H9 (cell line): ENCODE results near the gene KIF7. TPM values are rescaled to one million over a fixed set of nuclear protein-coding genes. Genes with fewer than 3 reads are reported as not detected.

ENCODE experiments used
- DNase-seq: peaks from one replicate; pipeline ENCODE4 v3.0.0-alpha.2; 2017
- H2AFZ ChIP-seq: one replicate; pipeline ENCODE4 v1.6.1; 2013; ENCODE audit warnings: mild to moderate bottlenecking, low read length, control low read depth, moderate library complexity
- H2AK5ac ChIP-seq: 2 replicates; pipeline ENCODE4 v1.6.1; 2013; ENCODE audit warnings: low read length, control low read depth, mixed read lengths; ENCODE audit not compliant: insufficient read length
- H2BK120ac ChIP-seq: one replicate; pipeline ENCODE4 v1.6.1; 2013; ENCODE audit warnings: low read depth, mild to moderate bottlenecking, low read length, control low read depth, inconsistent platforms; ENCODE audit not compliant: poor library complexity, severe bottlenecking
- H2BK12ac ChIP-seq: 2 replicates; pipeline ENCODE4 v1.6.1; 2013; ENCODE audit warnings: low read length, control low read depth, mixed read lengths, low read depth; ENCODE audit not compliant: insufficient read length
- H2BK15ac ChIP-seq: 2 replicates; pipeline ENCODE4 v1.6.1; 2013; ENCODE audit warnings: low read depth, low read length, control low read depth
- H2BK20ac ChIP-seq: one replicate; pipeline ENCODE4 v1.6.1; 2013; ENCODE audit warnings: low read depth, mild to moderate bottlenecking, low read length, control low read depth, inconsistent platforms; ENCODE audit not compliant: poor library complexity, severe bottlenecking
- H2BK5ac ChIP-seq: 2 replicates; pipeline ENCODE4 v1.6.1; 2013; ENCODE audit warnings: low read length, control low read depth, mixed read lengths; ENCODE audit not compliant: insufficient read length
- H3K14ac ChIP-seq: 2 replicates; pipeline ENCODE4 v1.6.1; 2013; ENCODE audit warnings: low read length, control low read depth; ENCODE audit not compliant: insufficient read depth
- H3K18ac ChIP-seq: 2 replicates; pipeline ENCODE4 v1.6.1; 2013; ENCODE audit warnings: low read depth, mild to moderate bottlenecking, mixed read lengths, low read length, control low read depth; ENCODE audit not compliant: insufficient read length
- H3K23ac ChIP-seq: 2 replicates; pipeline ENCODE4 v1.6.1; 2013; ENCODE audit warnings: low read length, control low read depth, mixed read lengths, low read depth; ENCODE audit not compliant: insufficient read length
- H3K23me2 ChIP-seq: 2 replicates; pipeline ENCODE4 v1.6.1; 2013; ENCODE audit warnings: low read depth, mild to moderate bottlenecking, mixed read lengths, low read length, control low read depth; ENCODE audit not compliant: insufficient read length, poor library complexity, severe bottlenecking
- H3K27ac ChIP-seq: 2 replicates; pipeline ENCODE4 v1.5.1; 2013; ENCODE audit warnings: low read length, control low read depth, mixed read lengths, low read depth; ENCODE audit not compliant: insufficient read length
- H3K27me3 ChIP-seq: 2 replicates; pipeline ENCODE4 v1.6.1; 2013; ENCODE audit warnings: low read length, control low read depth, inconsistent platforms; ENCODE audit not compliant: insufficient read depth
- H3K4ac ChIP-seq: 2 replicates; pipeline ENCODE4 v1.6.1; 2013; ENCODE audit warnings: low read depth, mild to moderate bottlenecking, control low read depth, inconsistent platforms, low read length, moderate library complexity
- H3K4me1 ChIP-seq: 2 replicates; pipeline ENCODE4 v1.6.1; 2013; ENCODE audit warnings: low read length, control low read depth, inconsistent platforms; ENCODE audit not compliant: insufficient read depth
- H3K4me2 ChIP-seq: 2 replicates; pipeline ENCODE4 v1.6.1; 2013; ENCODE audit warnings: low read length, control low read depth, mixed read lengths; ENCODE audit not compliant: insufficient read length, insufficient read depth
- H3K56ac ChIP-seq: 2 replicates; pipeline ENCODE4 v1.6.1; 2013; ENCODE audit warnings: low read depth, mild to moderate bottlenecking, mixed read lengths, low read length, control low read depth; ENCODE audit not compliant: insufficient read length
- H3K79me1 ChIP-seq: 2 replicates; pipeline ENCODE4 v1.6.1; 2013; ENCODE audit warnings: low read depth, mild to moderate bottlenecking, moderate library complexity, low read length, control low read depth, inconsistent platforms; ENCODE audit not compliant: insufficient read depth, poor library complexity, severe bottlenecking
- H3K79me2 ChIP-seq: 2 replicates; pipeline ENCODE4 v1.6.1; 2013; ENCODE audit warnings: low read length, control low read depth, inconsistent platforms; ENCODE audit not compliant: insufficient read depth
- H3K9ac ChIP-seq: 2 replicates; pipeline ENCODE4 v1.6.1; 2013; ENCODE audit warnings: low read length, control low read depth, mixed read lengths; ENCODE audit not compliant: insufficient read length; ENCODE audit errors: extremely low read depth
- H3K9me3 ChIP-seq: one replicate; pipeline ENCODE4 v1.6.1; 2013; ENCODE audit warnings: low read depth, low read length, inconsistent platforms; ENCODE audit not compliant: control insufficient read depth
- H3T11ph ChIP-seq: one replicate; pipeline ENCODE4 v1.6.1; 2013; ENCODE audit warnings: mild to moderate bottlenecking, low read length, control low read depth, inconsistent platforms
- H4K20me1 ChIP-seq: one replicate; pipeline ENCODE4 v1.6.1; 2013; ENCODE audit not compliant: control insufficient read depth, insufficient read length, insufficient read depth
- H4K5ac ChIP-seq: 2 replicates; pipeline ENCODE4 v1.6.1; 2013; ENCODE audit warnings: low read depth, mild to moderate bottlenecking, mixed read lengths, low read length, control low read depth; ENCODE audit not compliant: insufficient read length
- H4K8ac ChIP-seq: replicated peaks from 2 replicates; pipeline ENCODE4 v1.6.1; 2013; ENCODE audit warnings: low read length, control low read depth, mixed read lengths, low read depth; ENCODE audit not compliant: insufficient read length
- H4K91ac ChIP-seq: 2 replicates; pipeline ENCODE4 v1.6.1; 2013; ENCODE audit warnings: low read depth, mild to moderate bottlenecking, moderate library complexity, mixed read lengths, low read length, control low read depth; ENCODE audit not compliant: insufficient read length
- H3K27ac Mint-ChIP-seq, 3 experiments: 2 replicates in 2 of 3; 3 replicates in 1 of 3; pipeline ENCODE4 v1.8.0; 2020 to 2021; ENCODE audit warnings: mixed read lengths in 3 of 3, mild to moderate bottlenecking in 1 of 3, moderate library complexity in 1 of 3
- H3K27me3 Mint-ChIP-seq: 2 replicates; pipeline ENCODE4 v1.8.0; 2021; ENCODE audit warnings: low read depth, mild to moderate bottlenecking, moderate library complexity, mixed read lengths
- H3K36me3 Mint-ChIP-seq, 3 experiments: 2 replicates in 2 of 3; 3 replicates in 1 of 3; pipeline ENCODE4 v1.8.0; 2020 to 2021; ENCODE audit warnings: low read depth in 3 of 3, mixed read lengths in 3 of 3; ENCODE audit not compliant: insufficient read depth in 1 of 3
- H3K4me1 Mint-ChIP-seq, 2 experiments: 2 replicates each; pipeline ENCODE4 v1.8.0; 2020; ENCODE audit warnings: mixed read lengths in 2 of 2
- H3K4me3 Mint-ChIP-seq, 2 experiments: 2 replicates in 1 of 2; 3 replicates in 1 of 2; pipeline ENCODE4 v1.8.0; 2020 to 2021; ENCODE audit warnings: mild to moderate bottlenecking in 2 of 2, mixed read lengths in 2 of 2, moderate library complexity in 1 of 2
- H3K9me3 Mint-ChIP-seq, 2 experiments: 2 replicates in 1 of 2; 3 replicates in 1 of 2; pipeline ENCODE4 v1.8.0; 2020; ENCODE audit warnings: mild to moderate bottlenecking in 2 of 2, mixed read lengths in 2 of 2, moderate library complexity in 1 of 2
- CTCF ChIP-seq: fragments of 200-600 bp; sonication (generic); conservative IDR thresholded peaks from 3 replicates; pipeline ENCODE4 v1.8.0; 2021; ENCODE audit warnings: antibody characterized with exemption, mild to moderate bottlenecking
- WGBS: extraction: QIAGEN DNeasy Blood & Tissue Kit; methylation state at CpG from one replicate; pipeline ENCODE4 v1.1.7; 2013; ENCODE audit warnings: missing lambda C conversion rate, low lambda C conversion rate, mixed read lengths; ENCODE audit not compliant: insufficient read length; ENCODE audit errors: extremely low coverage; 5-methylcytosine and 5-hydroxymethylcytosine counted together
- total RNA-seq: library from RNA; stranded (reverse); gene quantifications from 2 replicates; pipeline ENCODE4 v1.2.1, GENCODE V29; 2021

The KIF7 gene
- total RNA-seq, 1 experiment from 2014 or later = 22.0 TPM

DNA sequence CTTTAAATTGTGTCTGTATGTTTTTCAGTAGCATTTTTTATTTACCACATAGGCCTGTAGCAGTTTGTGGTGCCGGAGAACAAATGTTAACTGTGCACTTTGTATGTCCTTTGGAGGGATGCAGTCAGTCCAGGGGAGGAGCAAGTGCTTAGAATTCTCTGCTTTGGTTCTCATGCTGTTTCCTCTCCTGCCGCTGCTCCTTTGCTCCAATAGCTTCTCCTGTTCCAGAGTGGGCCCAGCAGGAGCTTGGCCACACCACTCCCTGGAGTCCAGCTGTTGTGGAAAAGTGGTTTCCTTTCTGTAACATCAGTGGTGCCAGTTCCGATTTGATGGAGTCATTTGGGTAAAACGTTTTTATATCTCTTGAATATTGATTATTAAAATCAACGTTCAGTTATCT is 63.4 kb downstream of the KIF7 start:
- H3K4me2 ChIP-seq = no peak overlapping the region
- H3K4me1 ChIP-seq = no peaks in the 10 kb centered on the region
- H3K9ac ChIP-seq = no peak overlapping the region
- Mint-ChIP-seq H3K9me3 (no peaks in the 10 kb centered on the region), H3K27me3 (no peaks in the 10 kb centered on the region), H3K4me3 (no peak overlapping the region), H3K27ac (no peak overlapping the region), H3K4me1 (no peaks in the 10 kb centered on the region), H3K36me3 (peaks cover 37 to 51% (median 50%) of the 10 kb centered on the region in 3 experiments; a peak in 6 of 7 replicates)
- no peak overlapping the region for H2AK5ac ChIP-seq
- TF ChIP-seq CTCF = no peak
- H3K14ac ChIP-seq = no peak overlapping the region
- H2BK20ac ChIP-seq = no peak overlapping the region
- DNase-seq = no peak
- no CpG with 5 or more reads among the region's 5 CpGs for WGBS
- no peak overlapping the region for H3K27ac ChIP-seq
- H3T11ph ChIP-seq = no peak overlapping the region
- H4K20me1 ChIP-seq = no peaks in the 10 kb centered on the region
- H3K4ac ChIP-seq = no peak overlapping the region
- no peak overlapping the region for H2BK15ac ChIP-seq
- no peak overlapping the region for H3K56ac ChIP-seq
- no peak overlapping the region for H3K23ac ChIP-seq
- no peak overlapping the region for H2BK120ac ChIP-seq
- H2BK5ac ChIP-seq = no peak overlapping the region
- peaks cover 3% of the 10 kb centered on the region for H3K79me1 ChIP-seq
- H3K9me3 ChIP-seq = no peaks in the 10 kb centered on the region
- no peak overlapping the region for H3K18ac ChIP-seq
- H3K27me3 ChIP-seq = no peaks in the 10 kb centered on the region
- no peaks in the 10 kb centered on the region for H3K79me2 ChIP-seq
- no peak overlapping the region for H2BK12ac ChIP-seq
- no peak overlapping the region for H4K5ac ChIP-seq
- H2AFZ ChIP-seq = no peak overlapping the region
- H4K8ac ChIP-seq = no peak overlapping the region
- H4K91ac ChIP-seq = no peak overlapping the region
- H3K23me2 ChIP-seq = no peaks in the 10 kb centered on the region
